Measurements from ENCODE around the gene CENPX. TPM values are rescaled to one million over a fixed set of nuclear protein-coding genes. Genes with fewer than 3 reads are reported as not detected.

CENPX gene
- total and polyA plus RNA-seq, 2 of the 13 experiments (the other 11 are each of a cell fraction or from before 2014, with no cell fraction given), result 92.7 to 170 TPM

- peaks cover 42 to 51% of the 10 kb centered on the region in 2 experiments for H3K36me3 ChIP-seq (replicated peaks in 1 of 2; ENCODE audit: control insufficient read depth in 1 of 2, insufficient read depth in 2 of 2, low read length in 2 of 2)
- DNase-seq (ENCODE audit: low spot score) (no peak), ATAC-seq (no peak), FAIRE-seq (no peak)
- intact Hi-C loops (cut with micrococcal nuclease; ENCODE audit: unreplicated experiment) (no loop called here), in situ Hi-C loops (cut with HindIII; ENCODE audit: extremely low pct_ligation_motif_present, low pct_unique_long_range_greater_than_20kb) (no loop called here)
- CTCF ChIA-PET (ENCODE audit: low intra/inter-chr PET ratio, low total read pairs), result no interaction called here
- POLR2A ChIA-PET, result interaction anchor here (0.7 to 14.1 kb wide), 8 partner anchors 10 to 311 kb away, joined by 3 to 470 read pairs (median 6); partner anchors contain the start of genes CENPX, DCXR, LRRC45 and MAFG
- H3K27me3 ChIP-seq (ENCODE audit: control insufficient read depth in 1 of 2, insufficient read depth in 2 of 2, low read length in 2 of 2), result no peaks in the 10 kb centered on the region
- WGBS (ENCODE audit: low lambda C conversion rate), result 87% methylated on average over 13 of the region's 19 CpGs
- no peak overlapping the region for H3K4me3 ChIP-seq (replicated peaks in 1 of 3; ENCODE audit: insufficient read depth in 1 of 3, low read depth in 2 of 3, low read length in 3 of 3)
- no peaks in the 10 kb centered on the region for H3K79me2 ChIP-seq (ENCODE audit: insufficient read depth, low read length)
- H3K9ac ChIP-seq (ENCODE audit: insufficient read depth, low read depth, low read length), result peak overlapping the region; percentile 37; the same call in 1 of the 2 replicates
- H3K4me2 ChIP-seq (ENCODE audit: low read depth, low read length), result no peak overlapping the region
- peak overlapping the region; percentile 68 for H3K27ac ChIP-seq (ENCODE audit: extremely low read length, insufficient read depth, low read length)
- no peak overlapping the region for H2AFZ ChIP-seq (ENCODE audit: low read length)
- H3K9me3 ChIP-seq (ENCODE audit: low read length), result no peaks in the 10 kb centered on the region
- BruUV-seq (replicated peaks), result no TSS peak
- no peaks in the 10 kb centered on the region for H4K20me1 ChIP-seq (ENCODE audit: insufficient read depth, low read length)
- H3K4me1 ChIP-seq (ENCODE audit: insufficient read depth, low read length), result peaks cover 87% of the 10 kb centered on the region
- TF ChIP-seq MED1 (CRISPR knock-in tag; IDR thresholded peaks at IDR 0.05), result 0 out of 2 replicates have a peak, but pooled peaks have one; percentile 20
- TF ChIP-seq ARID2 (CRISPR knock-in tag; IDR thresholded peaks at IDR 0.05; ENCODE audit: borderline replicate concordance), result 0 out of 2 replicates have a peak, but pooled peaks have one; percentile 9
- TF ChIP-seq ZBTB3 (CRISPR knock-in tag; IDR thresholded peaks at IDR 0.05; ENCODE audit: borderline replicate concordance, low read depth), result no peak
- TF ChIP-seq POLR2G (IDR thresholded peaks at IDR 0.05; ENCODE audit: low read depth, low read length), result 0 out of 2 replicates have a peak, but pooled peaks have one; percentile 40
- TF ChIP-seq MIXL1 (CRISPR knock-in tag; IDR thresholded peaks at IDR 0.05), result no peak
- TF ChIP-seq RBM39 (IDR thresholded peaks at IDR 0.05; ENCODE audit: low read depth, low read length, poor library complexity, severe bottlenecking), result peak; percentile 85
- TF ChIP-seq TAF15 (IDR thresholded peaks at IDR 0.05; ENCODE audit: low read depth, low read length, poor library complexity, severe bottlenecking), result peak; percentile 4
- peak; percentile 39; the same call in 1 of the 2 replicates for TF ChIP-seq ZNF687 (CRISPR knock-in tag; IDR thresholded peaks at IDR 0.05)
- TF ChIP-seq ZMAT5 (CRISPR knock-in tag; IDR thresholded peaks at IDR 0.05; ENCODE audit: borderline replicate concordance, low read depth), result no peak
- TF ChIP-seq ZBTB33 (CRISPR knock-in tag; IDR thresholded peaks at IDR 0.05), result peak; percentile 77; the same call in 1 of the 2 replicates
- peak; percentile 6; the same call in 1 of the 2 replicates for TF ChIP-seq ZBTB38 (CRISPR knock-in tag; IDR thresholded peaks at IDR 0.05)
- TF ChIP-seq HNRNPL (IDR thresholded peaks at IDR 0.05; ENCODE audit: low read depth, low read length), result peak; percentile 66; the same call in 1 of the 2 replicates
- TF ChIP-seq ZNF333 (CRISPR knock-in tag; IDR thresholded peaks at IDR 0.05; ENCODE audit: borderline replicate concordance), result 0 out of 2 replicates have a peak, but pooled peaks have one; percentile 29
- TF ChIP-seq NONO (IDR thresholded peaks at IDR 0.05), result no peak
- peak; percentile 51; the same call in 1 of the 2 replicates for TF ChIP-seq NONO (CRISPR knock-in tag; conservative IDR thresholded peaks at IDR 0.05)
- peak; percentile 0 for TF ChIP-seq AGO1 (IDR thresholded peaks at IDR 0.05; ENCODE audit: low read depth, low read length, poor library complexity, severe bottlenecking)
Observed at GRCh38 chr17:82012640-82013295, 9.9 kb downstream of the CENPX start.

All from HepG2 (cell line).